ENCODE data around the gene GPR141. TPM values are rescaled to one million over a fixed set of nuclear protein-coding genes. Genes with fewer than 3 reads are reported as not detected.

Gene GPR141
- total RNA-seq, 1 experiment from 2014 or later, result not detected

- Histone ChIP-seq H3K4me3 (ENCODE audit: low read depth, low read length) (no peak overlapping the region), H3K9me3 (no peaks in the 10 kb centered on the region), H3K36me3 (ENCODE audit: control insufficient read depth, insufficient read depth, low read length) (no peaks in the 10 kb centered on the region), H3K27me3 (replicated peaks; ENCODE audit: control insufficient read depth, insufficient read depth, low read length) (no peaks in the 10 kb centered on the region), H3K4me1 (no peaks in the 10 kb centered on the region)
- Mint-ChIP-seq H3K4me1 (ENCODE audit: low read depth, unreplicated experiment) (no peaks in the 10 kb centered on the region), H3K27me3 (ENCODE audit: insufficient read depth, unreplicated experiment) (peaks cover 7% of the 10 kb centered on the region), H3K4me3 (ENCODE audit: unreplicated experiment) (no peak overlapping the region), H3K9me3 (ENCODE audit: unreplicated experiment) (no peaks in the 10 kb centered on the region), H3K27ac (ENCODE audit: unreplicated experiment) (no peak overlapping the region), H3K36me3 (ENCODE audit: insufficient read depth, unreplicated experiment) (no peaks in the 10 kb centered on the region)
- no peak for DNase-seq
- TF ChIP-seq CTCF (IDR thresholded peaks at IDR 0.05; ENCODE audit: insufficient read depth in 1 of 2, low read depth in 1 of 2, low read length in 1 of 2, severe bottlenecking in 1 of 2, unreplicated experiment in 1 of 2), result no peak
- no TSS peak for BruUV-seq (replicated peaks)
- intact Hi-C loops (cut with micrococcal nuclease; ENCODE audit: unreplicated experiment), result no loop called here
- CTCF ChIA-PET, result no interaction called here
- POLR2A ChIA-PET, result no interaction called here
Observed at GRCh38 chr7:37718585-37718984, 35.0 kb downstream of the GPR141 start.

GRCh38 chr7:37719077-37719476 lies 35.5 kb downstream of the GPR141 start:
- intact Hi-C loops (cut with micrococcal nuclease; ENCODE audit: unreplicated experiment), result no loop called here
- Mint-ChIP-seq H3K9me3 (ENCODE audit: unreplicated experiment) (no peaks in the 10 kb centered on the region), H3K4me1 (ENCODE audit: low read depth, unreplicated experiment) (no peaks in the 10 kb centered on the region), H3K27ac (ENCODE audit: unreplicated experiment) (no peak overlapping the region), H3K27me3 (ENCODE audit: insufficient read depth, unreplicated experiment) (peaks cover 7% of the 10 kb centered on the region), H3K36me3 (ENCODE audit: insufficient read depth, unreplicated experiment) (no peaks in the 10 kb centered on the region), H3K4me3 (ENCODE audit: unreplicated experiment) (no peak overlapping the region)
- Histone ChIP-seq H3K27me3 (replicated peaks; ENCODE audit: control insufficient read depth, insufficient read depth, low read length) (no peaks in the 10 kb centered on the region), H3K36me3 (ENCODE audit: control insufficient read depth, insufficient read depth, low read length) (no peaks in the 10 kb centered on the region), H3K9me3 (no peaks in the 10 kb centered on the region), H3K4me1 (no peaks in the 10 kb centered on the region), H3K4me3 (ENCODE audit: low read depth, low read length) (no peak overlapping the region)
- DNase-seq, result no peak
- ChIA-PET CTCF (no interaction called here), POLR2A (no interaction called here)
- TF ChIP-seq CTCF (IDR thresholded peaks at IDR 0.05; ENCODE audit: insufficient read depth in 1 of 2, low read depth in 1 of 2, low read length in 1 of 2, severe bottlenecking in 1 of 2, unreplicated experiment in 1 of 2), result no peak
- BruUV-seq (replicated peaks), result no TSS peak

GRCh38 chr7:37724732-37725131 lies 41.2 kb downstream of the GPR141 start:
- Mint-ChIP-seq H3K36me3 (ENCODE audit: insufficient read depth, unreplicated experiment) (no peaks in the 10 kb centered on the region), H3K4me3 (ENCODE audit: unreplicated experiment) (no peak overlapping the region), H3K4me1 (ENCODE audit: low read depth, unreplicated experiment) (no peaks in the 10 kb centered on the region), H3K9me3 (ENCODE audit: unreplicated experiment) (no peaks in the 10 kb centered on the region), H3K27me3 (ENCODE audit: insufficient read depth, unreplicated experiment) (peaks cover 5% of the 10 kb centered on the region), H3K27ac (ENCODE audit: unreplicated experiment) (no peak overlapping the region)
- Histone ChIP-seq H3K36me3 (ENCODE audit: control insufficient read depth, insufficient read depth, low read length) (no peaks in the 10 kb centered on the region), H3K4me3 (ENCODE audit: low read depth, low read length) (no peak overlapping the region), H3K27me3 (replicated peaks; ENCODE audit: control insufficient read depth, insufficient read depth, low read length) (no peaks in the 10 kb centered on the region), H3K4me1 (no peaks in the 10 kb centered on the region), H3K9me3 (0 out of 2 replicates have a peak, but pooled peaks cover 4% of the 10 kb centered on the region)
- CTCF ChIA-PET, result no interaction called here
- POLR2A ChIA-PET, result no interaction called here
- no peak for DNase-seq
- intact Hi-C loops (cut with micrococcal nuclease; ENCODE audit: unreplicated experiment), result no loop called here
- no peak for TF ChIP-seq CTCF (IDR thresholded peaks at IDR 0.05; ENCODE audit: insufficient read depth in 1 of 2, low read depth in 1 of 2, low read length in 1 of 2, severe bottlenecking in 1 of 2, unreplicated experiment in 1 of 2)
- BruUV-seq (replicated peaks), result no TSS peak
